Panc1 (cell line): Measurements from ENCODE around the gene COL4A1.

Experiments used
- CTCF ChIP-seq: fragments of 450-650 bp; IDR thresholded peaks from 2 replicates; pipeline ENCODE4 v1.5.1; 2017; ENCODE audit warnings: mild to moderate bottlenecking
- POLR2AphosphoS5 ChIP-seq: IDR thresholded peaks from 2 replicates; pipeline ENCODE4 v1.6.1; 2012; ENCODE audit warnings: mild to moderate bottlenecking, low read depth, low read length, moderate library complexity
- REST ChIP-seq, 2 experiments: IDR thresholded peaks; 2 replicates each; pipeline ENCODE4 v1.6.1; 2011 to 2012; ENCODE audit warnings: low read depth in 2 of 2, control low read depth in 1 of 2, low read length in 1 of 2, mild to moderate bottlenecking in 1 of 2, moderate library complexity in 1 of 2; ENCODE audit not compliant: insufficient read depth in 1 of 2
- SIN3A ChIP-seq: IDR thresholded peaks from 2 replicates; pipeline ENCODE4 v1.6.1; 2012; ENCODE audit warnings: low read depth, mild to moderate bottlenecking, low read length, moderate library complexity, borderline replicate concordance; ENCODE audit not compliant: insufficient read depth
- TCF7L2 ChIP-seq: IDR thresholded peaks from 2 replicates; pipeline ENCODE4 v1.6.1; 2011; ENCODE audit warnings: mild to moderate bottlenecking, low read depth, low read length, inconsistent platforms

DNA sequence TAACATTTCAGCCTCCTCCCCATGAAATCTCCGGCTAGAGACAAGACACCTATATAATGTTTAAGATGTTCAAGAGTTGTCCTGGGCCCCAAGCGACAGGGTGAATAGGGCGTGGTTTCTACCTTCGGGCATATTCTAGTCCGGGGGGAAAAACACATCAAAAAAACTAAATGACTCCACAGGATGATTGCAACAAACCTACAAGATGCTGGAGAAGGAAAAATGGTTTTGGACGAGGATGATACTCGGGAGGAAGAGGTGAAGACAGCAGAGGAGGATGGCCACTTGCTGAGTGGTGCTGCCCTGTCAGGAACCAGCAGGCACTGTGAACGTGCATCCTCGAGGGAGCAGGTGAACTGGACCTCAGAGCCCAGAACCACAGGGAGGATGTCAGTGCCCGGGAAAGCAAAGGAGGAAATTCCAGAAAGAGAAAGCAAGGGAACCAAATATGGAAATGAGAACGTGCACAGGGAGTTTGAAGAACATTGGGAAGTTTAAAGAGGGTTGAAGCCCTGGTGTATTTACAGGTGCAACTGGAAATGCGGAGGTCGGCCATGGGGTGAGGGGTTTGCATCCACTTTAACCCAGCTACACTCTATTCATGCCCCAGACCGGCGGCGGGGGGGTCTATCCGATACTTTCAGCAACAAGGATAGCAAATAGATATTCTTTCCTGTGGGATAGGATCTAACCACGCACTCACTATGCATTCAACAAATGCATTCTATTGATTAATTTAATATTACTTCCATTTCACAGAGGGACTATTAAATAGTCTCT is 50.6 kb downstream of the COL4A1 start:
- no peak for TF ChIP-seq CTCF
- no peak for TF ChIP-seq REST (IDR thresholded peaks at IDR 0.05; ENCODE audit: insufficient read depth in 1 of 2, low read depth in 2 of 2, low read length in 1 of 2)
- no peak for TF ChIP-seq TCF7L2
- TF ChIP-seq POLR2AphosphoS5, result no peak
- TF ChIP-seq SIN3A, result no peak
